Measurements from ENCODE around the gene THSD4. TPM values are rescaled to one million over a fixed set of nuclear protein-coding genes. Genes with fewer than 3 reads are reported as not detected.

THSD4 gene
- total RNA-seq, 6 experiments from 2014 or later, result 5.2 to 21.8 (median 13.7) TPM

DNA sequence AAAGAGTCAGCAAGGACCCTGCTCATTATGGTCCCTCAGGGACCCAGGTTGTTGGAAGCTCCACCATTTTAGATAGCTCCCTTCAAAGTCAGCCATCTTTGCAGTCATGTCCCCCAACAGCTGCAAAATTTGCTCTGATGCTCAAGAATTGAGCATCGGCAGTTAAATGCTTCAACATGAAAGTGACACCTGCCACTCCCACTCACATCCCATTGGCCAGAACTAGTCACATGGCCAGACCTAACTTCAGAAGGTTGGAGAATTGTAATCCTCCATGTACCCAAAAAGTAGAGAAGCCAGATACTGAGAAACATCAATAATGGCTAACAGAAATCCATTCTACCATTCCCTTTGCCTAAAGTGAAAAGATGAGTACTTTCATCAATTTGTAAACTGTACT, 523.6 kb downstream of the THSD4 start:
- DNase-seq (no peak), ATAC-seq (no peak)
- WGBS (ENCODE audit: insufficient coverage, low coverage, low lambda C conversion rate, missing lambda C conversion rate), result 86% methylated on average over 1 of the region's 1 CpG
- TF ChIP-seq CTCF (IDR thresholded peaks at IDR 0.05) (no peak), POLR2A (IDR thresholded peaks at IDR 0.05) (no peak)
- H3K36me3 ChIP-seq, result no peaks in the 10 kb centered on the region
- no peak overlapping the region for H3K4me3 ChIP-seq
- no peak overlapping the region for H3K27ac ChIP-seq
- H3K4me1 ChIP-seq, result no peaks in the 10 kb centered on the region
- H3K9me3 ChIP-seq, result no peaks in the 10 kb centered on the region
- intact Hi-C loops (cut with DNase I), result no loop called here
- H3K27me3 ChIP-seq, result no peaks in the 10 kb centered on the region

DNA sequence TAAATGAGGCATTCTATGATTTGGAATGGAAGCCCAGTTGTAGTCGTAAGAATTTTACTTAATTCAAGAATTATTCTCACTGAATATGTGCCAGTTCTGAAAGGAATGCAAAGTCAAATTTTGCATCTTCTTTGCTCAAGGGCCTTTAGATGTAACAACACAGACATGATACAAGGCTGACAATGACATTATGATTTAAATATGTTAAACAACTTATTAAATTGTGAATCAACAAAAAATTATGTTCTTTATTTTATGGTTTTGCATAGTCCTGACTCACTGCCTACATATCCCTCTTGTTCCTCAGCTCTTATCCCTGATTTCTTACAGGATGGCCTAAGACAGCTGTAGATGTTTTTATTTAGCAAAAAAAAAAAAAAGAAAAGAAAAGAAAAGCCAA, 524.2 kb downstream of the THSD4 start:
- intact Hi-C loops (cut with DNase I), result no loop called here
- DNase-seq (no peak), ATAC-seq (no peak)
- WGBS (ENCODE audit: insufficient coverage, low coverage, low lambda C conversion rate, missing lambda C conversion rate), result 65% methylated on average over 1 of the region's 1 CpG
- Histone ChIP-seq H3K9me3 (no peaks in the 10 kb centered on the region), H3K27ac (no peak overlapping the region), H3K4me1 (no peaks in the 10 kb centered on the region), H3K36me3 (no peaks in the 10 kb centered on the region), H3K27me3 (no peaks in the 10 kb centered on the region), H3K4me3 (no peak overlapping the region)
- TF ChIP-seq CTCF (IDR thresholded peaks at IDR 0.05), result no peak
- no peak for TF ChIP-seq POLR2A (IDR thresholded peaks at IDR 0.05)

DNA sequence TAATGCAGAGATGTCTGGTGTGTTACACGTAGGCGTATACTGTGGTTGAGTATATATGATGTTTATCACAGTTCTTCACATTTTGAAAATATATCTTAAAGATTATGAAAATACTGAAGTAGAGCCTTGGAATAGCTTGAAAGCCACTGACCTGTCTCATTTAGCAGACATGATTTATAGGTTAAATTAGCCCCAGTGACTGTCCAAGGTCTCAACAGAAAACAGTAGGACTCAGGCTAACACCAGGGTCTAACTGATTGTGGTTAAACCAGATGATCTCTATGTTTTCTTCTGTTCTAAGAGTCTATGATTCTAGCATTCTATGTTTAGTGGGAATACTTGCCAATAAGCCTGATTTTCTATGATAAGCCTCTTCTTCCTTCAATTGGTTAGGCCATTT, 528.6 kb downstream of the THSD4 start:
- intact Hi-C loops (cut with DNase I), result no loop called here
- no peak for TF ChIP-seq POLR2A (IDR thresholded peaks at IDR 0.05)
- no peak for TF ChIP-seq CTCF (IDR thresholded peaks at IDR 0.05)
- Histone ChIP-seq H3K4me1 (no peaks in the 10 kb centered on the region), H3K4me3 (no peak overlapping the region), H3K27me3 (no peaks in the 10 kb centered on the region), H3K36me3 (no peaks in the 10 kb centered on the region), H3K9me3 (no peaks in the 10 kb centered on the region), H3K27ac (no peak overlapping the region)
- DNase-seq (no peak), ATAC-seq (no peak)
- 86% methylated on average over 2 of the region's 2 CpGs for WGBS (ENCODE audit: insufficient coverage, low coverage, low lambda C conversion rate, missing lambda C conversion rate)

- intact Hi-C loops (cut with DNase I), result no loop called here
- H3K27me3 ChIP-seq, result no peaks in the 10 kb centered on the region
- 58% methylated on average over 5 of the region's 5 CpGs for WGBS (ENCODE audit: insufficient coverage, low coverage, low lambda C conversion rate, missing lambda C conversion rate)
- H3K4me1 ChIP-seq, result no peaks in the 10 kb centered on the region
- no peaks in the 10 kb centered on the region for H3K36me3 ChIP-seq
- H3K9me3 ChIP-seq, result no peaks in the 10 kb centered on the region
- no peak for DNase-seq
- no peak for ATAC-seq
- no peak overlapping the region for H3K27ac ChIP-seq
- no peak overlapping the region for H3K4me3 ChIP-seq
- TF ChIP-seq POLR2A (IDR thresholded peaks at IDR 0.05) (no peak), CTCF (IDR thresholded peaks at IDR 0.05) (no peak)
These were observed 531.7 kb downstream of the THSD4 start for GRCh38 chr15:71646767-71647486.

GRCh38 chr15:71647487-71647808, 532.2 kb downstream of the THSD4 start:
- no peaks in the 10 kb centered on the region for H3K9me3 ChIP-seq
- H3K36me3 ChIP-seq, result no peaks in the 10 kb centered on the region
- DNase-seq (no peak), ATAC-seq (no peak)
- TF ChIP-seq CTCF (IDR thresholded peaks at IDR 0.05) (no peak), POLR2A (IDR thresholded peaks at IDR 0.05) (no peak)
- no peaks in the 10 kb centered on the region for H3K4me1 ChIP-seq
- no peak overlapping the region for H3K4me3 ChIP-seq
- intact Hi-C loops (cut with DNase I), result no loop called here
- no peak overlapping the region for H3K27ac ChIP-seq
- WGBS (ENCODE audit: insufficient coverage, low coverage, low lambda C conversion rate, missing lambda C conversion rate), result 88% methylated on average over 3 of the region's 4 CpGs
- H3K27me3 ChIP-seq, result no peaks in the 10 kb centered on the region
